Hematopoietic multipotent progenitor cell treated with erythropoietin and hydrocortisone succinate and interleukin-3 and kit ligand, for 8 days (in vitro differentiated cells): ENCODE results near the gene TMPRSS3.

Source experiments
- DNase-seq: peaks from one replicate; pipeline ENCODE4 v3.0.0-alpha.2; 2015

TMPRSS3 gene

DNA sequence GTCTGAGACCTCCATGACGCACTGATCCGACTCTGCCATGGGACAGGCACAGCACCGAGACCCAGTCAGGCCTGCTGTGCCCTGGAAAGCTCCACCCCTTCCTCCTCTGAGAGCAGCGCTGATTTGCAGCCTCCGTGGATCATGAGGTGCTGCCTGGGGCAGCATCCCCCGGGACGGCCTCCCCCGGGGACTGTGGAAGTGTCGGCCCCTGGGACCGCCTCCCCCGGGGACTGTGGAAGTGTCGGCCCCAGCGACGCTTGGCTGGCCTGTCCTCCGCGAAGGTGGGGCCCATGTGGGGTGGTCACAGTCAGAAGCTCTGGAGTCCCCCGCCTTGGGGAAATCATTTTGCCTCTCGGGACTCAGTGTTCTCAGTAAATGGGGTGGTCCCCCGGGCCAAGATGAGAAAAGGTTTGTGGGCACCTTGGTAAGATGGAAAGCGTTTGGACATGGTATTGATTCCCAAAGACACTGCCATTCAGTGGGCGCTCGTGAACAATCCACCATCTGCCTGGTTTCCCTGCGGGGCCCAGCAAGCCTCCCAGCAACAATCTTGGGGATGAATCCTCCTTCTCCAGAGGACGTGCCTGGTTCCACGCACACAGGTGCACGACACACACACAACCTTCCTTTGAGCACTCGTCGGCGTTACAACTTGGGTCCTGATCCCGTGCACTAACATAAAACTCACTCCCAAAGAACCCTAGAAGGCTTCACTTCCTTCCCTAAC is 48.1 kb downstream of the TMPRSS3 start:
- DNase-seq, result no peak

DNA sequence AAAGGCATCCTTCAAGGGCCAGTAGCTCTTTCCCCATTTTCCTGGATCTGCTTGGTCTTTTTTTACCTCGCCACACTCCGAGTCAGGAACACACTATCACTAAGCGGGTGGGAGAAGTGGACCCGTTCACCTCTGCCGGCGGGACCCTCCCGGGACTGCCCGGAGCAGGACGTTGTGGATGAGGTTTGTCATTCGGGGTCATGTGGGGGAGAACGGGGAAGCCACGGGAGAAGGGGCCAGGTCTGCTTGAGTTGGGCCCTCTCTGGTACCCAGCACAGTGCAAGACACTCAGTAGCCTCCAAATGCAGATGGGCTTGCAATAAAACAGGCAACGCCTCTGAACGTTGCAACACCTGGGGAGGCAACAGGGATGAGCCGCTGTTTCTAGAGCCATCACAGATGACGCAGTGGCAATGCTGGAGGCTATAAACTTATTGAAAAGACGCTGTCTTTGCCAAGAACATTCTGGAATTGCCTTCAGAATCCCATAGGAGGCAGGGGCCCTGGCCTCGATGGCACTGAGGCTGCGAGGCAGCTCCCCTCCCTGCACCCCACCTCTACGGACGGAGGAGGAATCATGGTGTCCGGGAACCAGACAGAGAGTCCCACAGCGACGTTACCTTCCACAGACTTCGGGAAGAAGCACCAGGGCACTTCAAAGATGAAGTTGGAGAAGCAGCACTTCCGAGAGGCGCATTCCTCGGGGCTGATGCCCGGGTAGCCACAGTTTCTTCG is 48.8 kb downstream of the TMPRSS3 start:
- DNase-seq, result no peak

DNA sequence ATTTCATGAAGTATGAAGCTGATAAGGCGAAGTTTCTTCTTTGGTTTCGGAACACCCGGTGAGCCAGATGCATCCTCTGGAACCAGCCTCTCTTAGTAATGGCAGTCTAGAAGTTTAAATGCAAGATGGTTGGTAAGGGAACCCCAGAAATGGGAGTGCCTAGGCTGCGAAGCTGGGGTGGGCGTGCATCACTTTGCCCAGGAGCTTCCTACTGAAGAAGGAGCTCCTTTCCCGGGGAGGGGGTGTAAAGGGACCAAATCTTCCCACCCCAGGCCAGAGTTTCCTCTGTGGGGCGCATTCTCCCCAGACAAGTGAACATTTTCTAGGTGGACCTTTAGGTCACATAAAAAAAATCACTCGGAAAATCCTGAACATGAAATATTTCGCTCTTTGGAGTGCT is 49.4 kb downstream of the TMPRSS3 start:
- no peak for DNase-seq

DNA sequence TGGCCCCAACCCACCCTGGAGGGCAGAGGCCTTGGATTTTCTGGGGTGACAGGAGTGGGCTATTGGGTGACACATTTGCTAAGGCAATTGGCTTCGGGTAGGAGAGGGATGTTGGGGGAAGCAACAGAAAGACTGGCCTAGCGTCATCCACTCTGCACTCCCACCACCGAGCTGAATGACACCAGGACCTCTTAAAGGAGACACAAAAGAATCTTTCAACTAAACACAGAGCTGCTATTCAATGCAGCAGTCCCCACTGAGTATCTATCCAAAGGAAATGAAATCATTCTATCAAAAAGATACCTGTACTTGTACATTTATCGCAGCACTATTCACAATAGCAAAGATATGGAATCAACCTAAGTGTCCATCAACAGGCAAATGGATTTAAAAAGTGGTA is 51.2 kb downstream of the TMPRSS3 start:
- DNase-seq, result no peak

- DNase-seq, result no peak
These were observed 51.8 kb downstream of the TMPRSS3 start for GRCh38 chr21:42343963-42344510.

DNA sequence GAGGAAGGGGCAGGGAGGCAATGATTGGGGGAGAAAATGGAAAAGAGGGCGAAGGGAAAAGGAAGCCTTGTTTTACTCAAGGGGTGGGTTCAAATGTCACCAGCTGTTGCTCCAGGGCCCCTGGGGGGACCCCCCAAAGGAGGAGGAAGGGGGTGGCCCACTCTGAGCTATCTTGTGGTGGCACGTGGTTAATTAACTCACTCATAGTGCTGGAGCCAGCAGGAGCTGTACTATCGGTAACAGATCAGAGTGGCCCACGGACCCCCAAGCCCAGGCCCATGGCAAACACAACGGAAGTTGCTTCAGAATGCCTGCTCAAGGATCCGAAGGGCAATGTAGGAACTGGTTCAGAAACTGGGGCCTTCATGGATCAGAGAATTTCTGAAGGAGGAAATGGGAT is 52.3 kb downstream of the TMPRSS3 start:
- DNase-seq, result no peak

DNA sequence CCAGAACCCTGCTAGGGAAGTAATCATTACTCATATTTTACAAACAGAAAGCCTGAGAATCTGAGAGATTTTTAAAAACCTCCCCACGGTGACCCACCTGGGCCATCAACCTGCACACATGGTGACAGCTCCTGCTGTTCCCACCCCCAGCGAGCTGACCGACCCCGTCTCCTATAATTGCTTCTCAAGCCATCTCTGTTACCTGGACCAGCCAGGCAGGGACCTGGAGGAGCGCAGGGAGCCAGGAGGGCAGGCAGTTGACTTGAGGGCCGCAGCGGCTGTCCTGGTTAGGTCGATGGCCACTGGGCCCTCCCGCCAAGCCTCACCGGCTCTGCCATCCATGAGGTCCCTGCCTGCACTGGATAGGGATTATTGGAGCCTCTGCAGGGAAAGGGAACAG is 52.8 kb downstream of the TMPRSS3 start:
- DNase-seq, result no peak

DNA sequence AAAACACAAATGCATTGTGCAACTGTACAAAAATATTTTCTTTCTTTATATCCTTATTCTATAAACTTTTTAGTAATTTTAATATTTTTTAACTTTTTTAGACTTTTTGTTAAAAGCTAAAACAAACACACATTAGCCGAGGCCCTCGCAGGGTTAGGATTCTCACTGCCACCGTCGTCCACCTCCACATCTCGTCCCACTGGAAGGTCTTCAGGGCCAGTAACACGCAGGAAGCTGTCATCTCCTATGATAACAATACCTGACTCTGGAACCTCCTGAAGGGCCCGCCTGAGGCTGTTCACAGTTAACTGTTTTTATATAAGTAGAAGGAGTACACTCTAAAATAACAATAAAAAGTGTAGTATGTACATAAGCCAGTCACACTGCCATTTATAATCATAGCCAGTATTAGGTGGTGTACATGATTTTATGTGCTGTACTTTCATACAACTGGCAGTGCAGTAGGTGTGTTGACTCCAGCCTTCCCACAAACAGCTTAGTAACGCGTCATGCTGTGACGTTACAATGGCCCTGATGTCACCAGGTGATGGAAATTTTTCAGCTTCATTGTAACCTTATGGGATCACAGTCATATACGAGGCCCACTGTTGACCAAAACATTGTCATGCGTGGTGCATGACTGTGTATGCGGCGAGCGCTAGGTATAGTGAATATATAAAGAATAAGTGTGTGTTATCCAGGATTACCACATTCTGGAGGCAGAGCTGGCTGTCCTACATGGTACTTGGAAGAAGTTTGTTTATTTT is 53.9 kb downstream of the TMPRSS3 start:
- no peak for DNase-seq

DNA sequence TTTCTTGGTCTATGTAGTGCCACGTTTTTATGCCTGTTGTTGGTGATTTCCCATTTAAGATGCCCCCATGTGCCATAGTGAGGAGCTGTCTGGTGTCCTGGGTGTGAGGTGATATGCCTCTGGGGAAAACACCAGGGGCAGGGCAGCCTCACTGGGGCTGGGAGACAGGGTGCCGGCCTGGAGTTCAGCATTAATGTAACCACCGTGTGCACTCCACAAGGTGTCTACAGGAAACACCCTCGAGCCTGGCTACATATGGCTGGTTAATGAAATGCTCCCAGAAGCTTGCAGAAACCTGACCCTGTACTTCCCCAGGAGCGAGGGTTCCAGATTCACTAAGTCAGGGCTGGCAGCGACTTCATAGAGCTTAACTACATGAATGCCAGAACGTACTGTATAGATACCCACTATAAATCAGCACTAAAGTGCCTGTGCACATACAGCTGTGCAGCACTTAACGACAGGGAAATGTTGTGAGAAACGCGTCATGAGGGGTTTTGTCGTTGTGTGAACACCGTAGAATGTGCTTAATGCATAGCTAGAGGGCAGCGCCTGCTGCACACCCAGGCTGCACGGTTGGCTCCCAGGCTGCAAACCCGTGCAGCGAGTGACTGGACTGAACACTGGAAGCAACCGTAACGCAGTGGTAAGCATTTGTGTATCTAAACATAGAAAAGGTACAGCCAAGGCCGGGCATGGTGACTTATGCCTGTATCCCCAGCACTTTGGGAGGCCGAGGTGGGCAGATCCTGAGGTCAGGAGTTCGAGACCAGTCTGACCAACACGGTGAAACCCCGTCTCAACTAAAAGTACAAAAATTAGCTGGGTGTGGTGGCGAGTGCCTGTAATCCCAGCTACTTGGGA is 55.4 kb downstream of the TMPRSS3 start:
- DNase-seq, result no peak

- no peak for DNase-seq
These were observed 56.8 kb downstream of the TMPRSS3 start for GRCh38 chr21:42338729-42339715.

DNA sequence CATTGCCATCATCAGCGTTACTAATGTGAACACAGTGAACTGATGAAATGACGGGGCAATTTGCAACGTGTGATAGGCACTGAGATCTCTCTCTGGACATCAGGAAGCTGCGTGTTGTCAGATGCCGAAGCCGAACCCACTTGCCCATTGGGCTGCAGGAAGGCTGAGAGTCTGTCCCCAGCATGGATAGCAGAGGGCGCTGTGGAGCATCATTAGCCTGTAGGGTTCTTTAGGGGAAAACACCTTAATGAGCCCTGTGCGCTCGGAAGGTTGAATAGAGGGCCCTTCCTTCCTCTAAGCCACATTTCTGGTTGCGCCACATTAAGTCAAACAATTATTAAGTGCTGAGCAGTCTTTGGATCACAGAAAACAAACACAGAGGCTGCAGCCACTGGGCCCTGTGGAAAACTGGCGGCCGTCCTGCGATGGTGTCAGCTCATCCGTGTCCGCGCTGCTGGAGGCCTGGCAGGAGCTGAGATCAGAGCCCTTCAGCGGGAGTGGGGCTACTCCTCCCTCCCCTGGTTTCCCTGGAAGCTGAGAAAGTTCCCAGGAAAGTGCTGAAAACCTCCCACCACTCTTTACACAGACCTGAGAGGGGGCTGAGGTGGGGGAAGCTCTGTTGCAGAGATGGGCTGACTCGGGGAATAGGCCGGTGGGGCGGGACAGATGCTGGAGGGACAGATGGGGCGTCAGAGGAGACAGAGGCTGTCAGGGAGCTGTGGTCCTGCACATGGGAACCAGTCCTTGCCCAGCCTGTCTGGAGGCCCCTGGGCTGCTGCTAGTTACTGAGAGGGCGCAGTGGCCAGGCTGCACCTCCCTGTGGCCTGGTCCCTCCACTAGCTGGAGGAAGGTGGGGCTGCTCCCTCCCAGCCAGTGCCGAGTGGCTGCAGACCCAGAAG is 57.8 kb downstream of the TMPRSS3 start:
- peak; percentile 74 for DNase-seq

DNA sequence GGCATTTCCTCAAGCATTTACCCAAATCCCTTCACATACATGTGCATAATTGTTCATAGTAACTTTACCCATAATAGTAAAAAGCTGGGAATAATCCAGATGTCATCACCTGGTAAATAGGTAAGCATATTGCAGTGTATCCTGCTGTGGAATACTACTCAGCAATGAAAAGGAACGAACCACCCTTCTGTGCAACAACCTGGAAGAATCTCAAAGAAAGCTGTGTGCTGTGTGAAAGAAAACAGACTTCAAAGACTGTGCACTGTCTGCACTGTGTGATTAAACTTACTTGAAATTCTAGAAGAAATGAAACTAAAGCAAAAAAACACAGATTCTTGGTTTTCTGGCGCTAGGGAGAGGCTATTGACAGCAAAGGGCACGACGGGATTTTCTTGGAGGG is 58.6 kb downstream of the TMPRSS3 start:
- DNase-seq, result no peak

DNA sequence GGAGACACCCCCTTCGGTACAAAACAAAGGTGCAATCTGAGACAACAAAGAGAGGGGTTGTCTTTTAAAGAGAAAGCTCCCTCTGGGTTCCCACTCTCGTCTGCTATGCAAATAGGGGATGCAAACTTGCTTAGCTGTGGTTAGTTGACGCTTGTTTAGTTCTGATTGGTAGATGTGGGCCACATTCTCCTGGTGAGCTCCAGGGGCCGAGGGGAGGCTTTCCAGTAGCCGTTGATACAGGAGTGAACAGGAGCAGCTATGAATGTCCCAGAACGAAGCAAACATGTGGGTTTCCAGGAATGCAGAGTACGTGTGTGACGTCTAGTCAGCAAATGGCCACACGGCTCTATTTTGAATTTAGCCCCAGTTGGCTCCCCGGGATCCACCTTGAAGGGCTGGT is 59.8 kb downstream of the TMPRSS3 start:
- DNase-seq, result no peak

DNA sequence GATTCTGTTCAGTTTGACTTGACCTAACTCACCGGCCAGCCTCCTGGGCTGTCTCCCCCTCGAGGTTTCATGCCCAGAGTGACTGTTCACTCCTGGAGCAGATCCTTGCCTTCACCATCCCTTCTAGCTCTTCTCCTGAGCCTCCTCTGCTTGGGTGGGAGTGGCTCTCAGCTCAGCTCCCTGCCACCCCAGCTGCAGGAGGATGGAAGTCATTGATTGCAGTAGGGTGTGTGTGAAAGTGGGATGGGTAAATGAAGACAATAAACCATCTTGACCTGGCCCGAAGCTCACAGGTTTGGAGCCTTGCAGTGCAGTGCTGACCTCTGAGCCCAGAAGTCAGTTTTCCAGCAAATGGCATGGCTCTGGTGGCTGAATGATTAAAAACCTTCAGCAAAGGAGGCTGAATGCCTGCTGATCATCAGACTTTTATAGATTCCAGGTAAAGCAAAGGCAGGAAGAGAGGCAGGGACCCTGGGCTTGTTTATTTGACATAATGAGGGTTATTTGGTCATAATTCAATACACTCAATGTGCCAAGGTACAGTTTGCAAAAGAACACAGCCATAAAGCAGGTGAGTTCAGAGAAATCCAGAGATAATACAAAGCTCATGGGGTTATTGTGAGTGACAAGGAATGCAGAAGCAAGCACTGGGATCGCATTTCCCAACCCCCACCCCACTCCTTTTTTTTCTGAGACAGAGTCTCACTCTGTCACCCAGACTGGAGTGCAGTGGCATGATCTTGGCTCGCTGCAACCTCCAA is 63.1 kb downstream of the TMPRSS3 start:
- DNase-seq, result no peak

DNA sequence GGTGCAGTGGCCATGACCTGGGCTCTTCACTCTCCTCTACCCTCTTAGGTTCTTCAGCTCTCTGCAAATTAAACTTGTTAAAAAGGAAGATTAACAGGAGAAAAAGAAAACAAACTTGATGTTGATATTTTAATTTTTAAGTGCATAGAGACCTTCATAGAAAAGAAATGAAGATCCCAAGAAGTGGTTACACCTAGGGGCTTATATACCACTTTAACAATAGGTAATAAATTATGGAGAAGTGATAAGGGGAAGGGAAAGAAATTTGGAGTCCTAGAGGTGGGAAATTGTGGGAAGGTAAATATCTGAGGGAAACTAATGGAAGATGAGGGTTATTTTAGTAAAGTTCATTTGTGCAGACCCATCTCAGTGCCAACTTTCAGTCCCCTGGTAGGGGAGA is 64.2 kb downstream of the TMPRSS3 start:
- no peak for DNase-seq

DNA sequence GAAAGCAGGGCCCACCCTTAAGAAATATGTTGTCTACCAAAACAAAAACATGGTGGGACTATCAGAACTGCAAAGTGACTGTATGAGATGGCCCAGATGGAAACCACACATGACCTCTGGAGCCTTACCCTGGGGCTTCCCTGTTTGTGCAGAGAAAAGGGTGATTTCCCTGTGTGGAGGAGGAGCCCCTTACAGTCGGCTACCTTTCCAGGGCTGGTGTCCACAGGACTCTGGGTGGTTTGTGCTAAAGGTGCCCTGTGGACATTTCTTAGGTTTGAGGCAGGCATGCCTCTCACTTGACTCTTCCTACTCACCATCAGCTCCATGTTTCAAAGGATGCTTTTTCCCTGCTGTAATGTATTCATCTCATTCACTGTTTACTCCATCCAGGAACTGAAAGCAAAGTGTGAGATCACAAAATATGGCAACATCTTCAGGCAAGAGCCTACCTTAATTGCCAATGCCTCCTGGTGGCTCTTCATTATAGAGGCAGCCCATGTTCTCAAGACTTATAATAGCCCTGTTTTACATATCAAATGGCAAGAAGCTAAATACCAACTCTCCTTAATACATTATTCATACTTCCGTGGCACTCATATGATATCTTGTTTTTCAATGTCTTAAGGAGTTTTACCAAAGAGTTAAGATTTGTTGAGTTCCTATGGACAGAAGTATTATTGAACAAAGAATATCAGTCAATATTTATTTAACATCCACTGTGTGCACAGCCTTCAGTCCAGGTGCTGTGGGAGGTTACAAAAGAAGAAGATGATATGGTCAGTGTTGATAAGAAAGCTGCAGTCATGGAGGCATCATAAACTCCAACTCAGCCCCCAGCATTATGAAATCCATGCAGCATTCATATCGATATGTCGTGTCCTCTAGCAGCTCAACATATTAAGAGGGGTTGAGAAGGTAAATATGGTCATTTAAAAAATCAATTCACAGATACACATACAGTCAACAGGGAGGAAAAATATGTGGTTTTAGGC is 65.2 kb downstream of the TMPRSS3 start:
- no peak for DNase-seq

GRCh38 chr21:42324896-42325295 is 71.0 kb downstream of the TMPRSS3 start:
- no peak for DNase-seq
